COR-L47 (cell line): Measurements from ENCODE around the gene MSRB1.
A peak's percentile ranks its signal among the peaks of the same experiment; 100 is the strongest.
"Not testable (repeated sequence)": the region's sequence is repeated elsewhere in the genome, so short reads cannot be mapped to it uniquely, and the experiment has no call there.

Experiments used
- DNase-seq: peaks from one replicate; lab custom pipeline; 2025; lab: John Stamatoyannopoulos, UW

MSRB1 gene

GRCh38 chr16:1915732-1916639 lies 27.0 kb downstream of the MSRB1 start:
- no peak for DNase-seq

- DNase-seq, result no peak
Measured at GRCh38 chr16:1914988-1915387, 28.0 kb downstream of the MSRB1 start.

- DNase-seq, result no peak
Measured at GRCh38 chr16:1914084-1914608, 28.9 kb downstream of the MSRB1 start.

- peak; percentile 80 for DNase-seq
Measured at GRCh38 chr16:1913327-1914083, 29.5 kb downstream of the MSRB1 start.

- no peak for DNase-seq
Measured at GRCh38 chr16:1912215-1912543, 30.8 kb downstream of the MSRB1 start.

GRCh38 chr16:1911467-1912214 lies 31.4 kb downstream of the MSRB1 start:
- no peak for DNase-seq

- DNase-seq, result peak; percentile 15
Measured at GRCh38 chr16:1909561-1910231, 33.3 kb downstream of the MSRB1 start.

- no peak for DNase-seq
Measured at GRCh38 chr16:1908983-1909382, 34.0 kb downstream of the MSRB1 start.

- DNase-seq, result no peak
Measured at GRCh38 chr16:1908184-1908583, 34.8 kb downstream of the MSRB1 start.

- no peak for DNase-seq
Measured at GRCh38 chr16:1907226-1907860, 35.7 kb downstream of the MSRB1 start.

- no peak for DNase-seq
Measured at GRCh38 chr16:1906846-1907165, 36.2 kb downstream of the MSRB1 start.

- peak; percentile 28 for DNase-seq
Measured at GRCh38 chr16:1906055-1906845, 36.7 kb downstream of the MSRB1 start.

- peak; percentile 51 for DNase-seq
Measured at GRCh38 chr16:1903845-1904840, 38.9 kb downstream of the MSRB1 start.

GRCh38 chr16:1903220-1903574 lies 39.8 kb downstream of the MSRB1 start:
- DNase-seq, result no peak

GRCh38 chr16:1902547-1903219 lies 40.3 kb downstream of the MSRB1 start:
- no peak for DNase-seq

GRCh38 chr16:1900452-1900774 lies 42.6 kb downstream of the MSRB1 start:
- peak; percentile 93 for DNase-seq

GRCh38 chr16:1899641-1900451 lies 43.2 kb downstream of the MSRB1 start:
- DNase-seq, result peak; percentile 93

GRCh38 chr16:1897692-1898091 lies 45.3 kb downstream of the MSRB1 start:
- not testable (repeated sequence) for DNase-seq
